Heart right ventricle (tissue), 16 donors: ENCODE data around the gene NMRK2. TPM values are rescaled to one million over a fixed set of nuclear protein-coding genes. Genes with fewer than 3 reads are reported as not detected.
"Not testable (repeated sequence)": the region's sequence is repeated elsewhere in the genome, so short reads cannot be mapped to it uniquely, and the experiment has no call there.

Source experiments
- ATAC-seq, 8 donors: fragments of 200-7000 bp; cut with Tn5 transposase; one replicate each; pipeline ENCODE4 v1.9.1; 2020; ENCODE audit warnings: mild to moderate bottlenecking in 8 of 8, moderate library complexity in 8 of 8, moderate number of reproducible peaks in 1 of 8
- DNase-seq, 2 donors: peaks; one replicate each; pipeline ENCODE4 v3.0.0-alpha.2; 2020
- H3K27ac ChIP-seq, 10 donors: fragments of 200-600 bp; sonication (generic) in 2 of 10; one replicate each; pipeline versions ENCODE4 v1.5.0 to v1.8.0; 2020 to 2022; ENCODE audit warnings: mild to moderate bottlenecking in 3 of 10
- H3K27me3 ChIP-seq, 7 donors: fragments of 200-600 bp; one replicate each; pipeline ENCODE4 v1.8.0; 2021 to 2022; ENCODE audit warnings: mild to moderate bottlenecking in 2 of 7
- H3K36me3 ChIP-seq, 9 donors: fragments of 200-600 bp; sonication (generic) in 1 of 9; one replicate each; pipeline versions ENCODE4 v1.5.0 to v1.8.0; 2020 to 2022; ENCODE audit warnings: mild to moderate bottlenecking in 2 of 9
- H3K4me1 ChIP-seq, 9 donors: fragments of 200-600 bp; sonication (generic) in 1 of 9; one replicate each; pipeline versions ENCODE4 v1.5.0 to v1.8.0; 2020 to 2022; ENCODE audit warnings: mild to moderate bottlenecking in 4 of 9
- H3K4me3 ChIP-seq, 10 donors: fragments of 200-600 bp; sonication (generic) in 2 of 10; one replicate each; pipeline versions ENCODE4 v1.5.0 to v1.8.0; 2020 to 2022; ENCODE audit warnings: mild to moderate bottlenecking in 7 of 10, moderate library complexity in 2 of 10
- H3K9me3 ChIP-seq, 11 donors: fragments of 200-600 bp in 10 of 11; sonication (generic) in 2 of 11; one replicate each; pipeline versions ENCODE4 v1.5.0 to v1.8.0; 2013 to 2022; ENCODE audit warnings: mild to moderate bottlenecking in 2 of 11, control low read depth in 1 of 11, moderate library complexity in 1 of 11
- WGBS, 2 donors: extraction: QIAGEN DNeasy Blood & Tissue Kit; methylation state at CpG; one replicate each; pipeline ENCODE4 v1.1.7; 2013; ENCODE audit warnings: inconsistent platforms in 1 of 2; 5-methylcytosine and 5-hydroxymethylcytosine counted together
- intact Hi-C, 10 donors: fragments of 100-400 bp; cut with DNase I; formaldehyde crosslinking; loops; one replicate each; pipeline versions ENCODE4 v1.11.1 to v1.14.2; 2022
- polyA plus RNA-seq, 2 donors: library from polyadenylated mRNA; stranded (reverse); fragments of 200-250 nt; gene quantifications; one replicate each; pipeline ENCODE4 v1.2.3, GENCODE V29; 2013
- total RNA-seq, 10 donors: library from RNA; stranded (reverse); fragmentation: NEBNext Ultra II Directional in 3 of 10; extraction: Animal tissue kit (Norgen Biotek cat#: 25700) in 3 of 10; gene quantifications; one replicate each; pipeline versions ENCODE4 v1.2.1 to v1.2.4, GENCODE V29; 2021 to 2023
- TF ChIP-seq, protein P1 (sequence below), 9 donors: fragments of 200-600 bp; sonication (generic) in 2 of 9; IDR thresholded peaks; one replicate each; pipeline versions ENCODE4 v1.5.0 to v1.8.0; 2021 to 2022; ENCODE audit warnings: antibody characterized with exemption in 9 of 9, mild to moderate bottlenecking in 5 of 9, moderate library complexity in 1 of 9
- donor health status: Arrhythmogenic right ventricular cardiomyopathy.
- donor health status: ischemic (EF 13 %, LVEDD 7.1; RV severe dilation, severe dysfunction).
- donor health status: healthy with polysubstance abuse.
- donor health status: DM: no; HTN: yes; CAD: no.
- donor health status: DM: no; HTN: no; CAD: no.
- donor health status: ischemic (EF 25% LVEDD 6.9; RV normal size, moderate dysfunction).
- donor health status: ischemic (EF 25% LVEDD 5.7; RV mildly dilated, moderate dysfunction).
- donor health status: healthy.
- donor health status: DM: yes; HTN: yes; CAD: no.
- donor health status: Ischemic cardiomyopathy.
- donor health status: ischemic (EF 35%, LVEDD 5.7; RV mildly dilated, moderate dysfunction).
- donor health status: nonischemic (EF 11% LVEDD 7.7; RV severe dilation, severe dysfunction).
- donor health status: DM: yes; HTN: yes; CAD: no.
- donor health status: PGD.
- donor health status: ischemic (EF 29% LVEDD 5.4; RV normal size, mild dysfunction).
- donor health status: nonischemic (EF 23%, LVEDD 6.1; RV moderate dilation, normal function).

The NMRK2 gene
- total and polyA plus RNA-seq, 12 donors = 241 to 2,570 (median 741) TPM

GRCh38 chr19:3942790-3943409 lies 10.0 kb downstream of the NMRK2 start:
- ATAC-seq (peak; percentile 64 to 93 (median 88)), DNase-seq (peak in 1 of 2 donors; percentile 66)
- no peaks in the 10 kb centered on the region for H3K27me3 ChIP-seq
- TF ChIP-seq, protein P1, sequence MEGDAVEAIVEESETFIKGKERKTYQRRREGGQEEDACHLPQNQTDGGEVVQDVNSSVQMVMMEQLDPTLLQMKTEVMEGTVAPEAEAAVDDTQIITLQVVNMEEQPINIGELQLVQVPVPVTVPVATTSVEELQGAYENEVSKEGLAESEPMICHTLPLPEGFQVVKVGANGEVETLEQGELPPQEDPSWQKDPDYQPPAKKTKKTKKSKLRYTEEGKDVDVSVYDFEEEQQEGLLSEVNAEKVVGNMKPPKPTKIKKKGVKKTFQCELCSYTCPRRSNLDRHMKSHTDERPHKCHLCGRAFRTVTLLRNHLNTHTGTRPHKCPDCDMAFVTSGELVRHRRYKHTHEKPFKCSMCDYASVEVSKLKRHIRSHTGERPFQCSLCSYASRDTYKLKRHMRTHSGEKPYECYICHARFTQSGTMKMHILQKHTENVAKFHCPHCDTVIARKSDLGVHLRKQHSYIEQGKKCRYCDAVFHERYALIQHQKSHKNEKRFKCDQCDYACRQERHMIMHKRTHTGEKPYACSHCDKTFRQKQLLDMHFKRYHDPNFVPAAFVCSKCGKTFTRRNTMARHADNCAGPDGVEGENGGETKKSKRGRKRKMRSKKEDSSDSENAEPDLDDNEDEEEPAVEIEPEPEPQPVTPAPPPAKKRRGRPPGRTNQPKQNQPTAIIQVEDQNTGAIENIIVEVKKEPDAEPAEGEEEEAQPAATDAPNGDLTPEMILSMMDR (IDR thresholded peaks at IDR 0.05) = no peak
- intact Hi-C loops = no loop called here
- H3K27ac ChIP-seq = peak overlapping the region; percentile 39 to 86 (median 77)
- H3K36me3 ChIP-seq = peaks cover 0 to 45% (median 0%) of the 10 kb centered on the region in 9 donors
- WGBS, 2 donors = 38 to 57% methylated on average over 8 of the region's 8 CpGs
- no peaks in the 10 kb centered on the region for H3K9me3 ChIP-seq
- peaks cover 0 to 16% (median 6%) of the 10 kb centered on the region in 9 donors for H3K4me1 ChIP-seq
- no peak overlapping the region for H3K4me3 ChIP-seq

GRCh38 chr19:3944018-3944721 lies 11.3 kb downstream of the NMRK2 start:
- no peaks in the 10 kb centered on the region for H3K27me3 ChIP-seq
- H3K4me3 ChIP-seq = no peak overlapping the region
- no peaks in the 10 kb centered on the region for H3K9me3 ChIP-seq
- peak overlapping the region in 9 of 10 donors; percentile 44 to 86 (median 81) for H3K27ac ChIP-seq
- ATAC-seq (peak in 1 of 8 donors; percentile 14), DNase-seq (no peak)
- TF ChIP-seq, protein P1 (IDR thresholded peaks at IDR 0.05) = no peak
- peaks cover 0 to 16% (median 6%) of the 10 kb centered on the region in 9 donors for H3K4me1 ChIP-seq
- WGBS, 2 donors = 69 to 70% methylated on average over 11 of the region's 11 CpGs
- intact Hi-C loops = no loop called here
- peaks cover 0 to 45% (median 0%) of the 10 kb centered on the region in 9 donors for H3K36me3 ChIP-seq

DNA sequence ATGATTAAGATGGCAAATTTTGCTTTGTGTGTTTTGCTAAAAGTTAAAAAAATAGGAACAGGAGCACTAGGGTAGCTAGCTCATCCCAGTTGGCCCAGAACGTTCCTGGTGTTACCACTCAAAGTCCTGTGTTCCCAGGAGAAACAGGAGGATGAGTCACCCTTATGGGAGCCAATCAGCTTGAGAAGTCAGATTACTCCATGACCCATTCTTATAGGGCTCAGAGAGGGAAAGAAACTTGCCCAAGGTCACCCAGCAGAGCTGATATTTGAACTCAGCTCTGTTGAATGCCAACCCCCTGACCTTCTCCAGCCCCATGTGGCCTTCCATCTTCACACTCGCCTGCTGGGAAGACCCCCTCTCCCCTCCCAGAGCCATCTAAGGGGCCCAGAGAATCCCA lies 13.0 kb downstream of the NMRK2 start:
- Histone ChIP-seq H3K27ac (peak overlapping the region in 6 of 10 donors; percentile 17 to 86 (median 50)), H3K4me3 (no peak overlapping the region), H3K36me3 (peaks cover 0 to 34% (median 0%) of the 10 kb centered on the region in 9 donors), H3K9me3 (no peaks in the 10 kb centered on the region), H3K27me3 (no peaks in the 10 kb centered on the region), H3K4me1 (peaks cover 5 to 24% (median 11%) of the 10 kb centered on the region in 9 donors)
- intact Hi-C loops = no loop called here
- ATAC-seq = no peak
- DNase-seq = no peak
- WGBS, 2 donors = 46 to 49% methylated on average over 2 of the region's 2 CpGs
- TF ChIP-seq, protein P1 (IDR thresholded peaks at IDR 0.05) = no peak

DNA sequence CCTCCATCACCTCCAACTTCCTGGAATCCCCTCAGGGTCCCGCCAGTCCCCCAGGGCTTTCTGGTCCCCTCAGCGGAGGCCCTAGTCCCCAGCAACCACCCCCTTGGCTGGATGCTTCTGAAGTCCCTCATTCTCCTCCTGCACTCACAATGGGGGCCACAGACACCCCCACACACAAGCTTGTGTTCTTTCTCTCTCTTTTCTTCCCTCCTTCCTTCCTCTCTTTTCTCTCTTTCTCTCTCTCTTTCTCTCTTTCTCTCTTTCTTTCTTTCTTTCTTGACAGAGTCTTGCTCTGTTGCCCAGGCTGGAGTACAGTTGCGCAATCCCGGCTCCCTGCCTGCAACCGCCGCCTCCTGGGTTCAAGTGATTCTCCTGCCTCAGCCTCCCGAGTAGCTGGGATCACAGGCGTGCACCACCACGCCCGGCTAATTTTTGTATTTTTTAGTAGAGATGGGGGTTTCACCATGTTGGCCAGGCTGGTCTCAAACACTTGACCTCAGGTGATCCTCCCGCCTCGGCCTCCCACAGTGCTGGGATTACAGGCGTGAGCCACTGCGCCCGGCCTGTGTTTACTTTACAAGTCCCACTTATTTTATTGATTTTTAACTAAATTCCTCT lies 14.6 kb downstream of the NMRK2 start:
- Histone ChIP-seq H3K4me1 (peaks cover 6 to 39% (median 22%) of the 10 kb centered on the region in 9 donors), H3K27ac (peak overlapping the region in 2 of 10 donors; percentile 21 to 39), H3K36me3 (peaks cover 0 to 22% (median 0%) of the 10 kb centered on the region in 9 donors)
- WGBS, 2 donors = 90 to 92% methylated on average over 15 of the region's 15 CpGs
- H3K4me3 ChIP-seq, H3K9me3 ChIP-seq, DNase-seq, H3K27me3 ChIP-seq, ATAC-seq, intact Hi-C loops: not testable (repeated sequence)
